GM18951 (cell line): Measurements from ENCODE around the gene OR2T34.
"Not testable (repeated sequence)": the region's sequence is repeated elsewhere in the genome, so short reads cannot be mapped to it uniquely, and the experiment has no call there.

Experiments used
- POLR2A ChIP-seq: IDR thresholded peaks from 4 replicates; pipeline ENCODE4 v1.6.1; 2011; ENCODE audit warnings: mild to moderate bottlenecking; ENCODE audit not compliant: insufficient read length, insufficient read depth; ENCODE audit errors: extremely low read depth
- in situ Hi-C: fragments of 300-500 bp; cut with MboI; formaldehyde crosslinking; loops from one replicate; pipeline ENCODE4 v1.12.0; 2022; ENCODE audit warnings: low sequenced_read_pairs, mixed read lengths, inconsistent platforms; ENCODE audit not compliant: unreplicated experiment

Gene OR2T34

DNA sequence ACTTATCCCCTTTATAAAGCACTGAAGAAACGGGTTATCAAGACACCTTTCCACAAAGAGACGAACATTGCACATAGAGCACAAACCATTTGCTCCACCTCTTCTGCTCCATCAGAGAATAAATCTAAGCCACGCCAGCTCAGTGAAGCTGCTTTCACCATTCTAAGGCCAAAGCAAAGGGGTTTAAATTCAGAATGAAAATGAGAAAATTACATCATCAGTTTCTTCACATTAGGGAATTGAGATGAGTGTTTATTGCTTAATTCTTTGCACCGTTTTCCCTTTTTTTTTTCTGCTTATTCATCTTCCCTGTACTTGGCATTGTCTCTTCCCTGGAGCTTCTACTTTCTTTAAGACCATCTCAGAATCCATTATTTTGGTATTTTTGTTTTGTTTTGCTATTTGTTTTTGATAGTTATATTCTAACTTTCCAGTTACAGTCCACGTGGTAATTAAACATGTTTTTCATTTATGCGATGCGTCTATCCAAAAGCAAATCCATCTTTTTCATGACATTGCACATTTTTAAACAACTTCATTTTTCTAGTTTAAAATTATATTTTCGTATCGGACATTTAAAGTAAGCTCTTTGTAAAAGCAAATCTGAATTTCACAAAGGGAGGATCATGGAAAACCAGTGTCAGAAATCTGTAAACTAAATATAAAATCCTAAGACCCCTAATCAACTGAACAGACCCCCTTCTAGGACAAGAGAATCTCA, 1.9 kb upstream of the OR2T34 start:
- in situ Hi-C loops, result no loop called here
- no peak for TF ChIP-seq POLR2A

DNA sequence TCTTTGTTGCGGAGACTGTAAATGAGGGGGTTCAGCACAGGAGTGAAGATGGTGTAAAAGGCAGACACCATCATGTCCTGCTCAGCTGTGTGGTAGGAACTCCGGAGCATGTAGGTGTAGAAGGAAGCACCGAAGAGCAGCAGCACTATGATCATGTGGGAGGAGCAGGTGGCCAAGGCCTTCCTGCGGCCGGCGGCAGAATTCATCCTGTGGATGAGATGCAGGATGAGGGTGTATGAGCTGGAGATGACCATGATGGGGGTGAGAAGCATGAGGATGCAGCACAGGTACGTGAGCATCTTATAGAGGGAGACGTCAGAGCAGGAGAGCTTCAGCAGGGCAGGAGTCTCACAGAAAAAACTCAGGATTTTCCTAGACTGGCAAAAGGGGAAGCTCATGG, 701 bp downstream of the OR2T34 start:
- in situ Hi-C loops, result not testable (repeated sequence)

DNA sequence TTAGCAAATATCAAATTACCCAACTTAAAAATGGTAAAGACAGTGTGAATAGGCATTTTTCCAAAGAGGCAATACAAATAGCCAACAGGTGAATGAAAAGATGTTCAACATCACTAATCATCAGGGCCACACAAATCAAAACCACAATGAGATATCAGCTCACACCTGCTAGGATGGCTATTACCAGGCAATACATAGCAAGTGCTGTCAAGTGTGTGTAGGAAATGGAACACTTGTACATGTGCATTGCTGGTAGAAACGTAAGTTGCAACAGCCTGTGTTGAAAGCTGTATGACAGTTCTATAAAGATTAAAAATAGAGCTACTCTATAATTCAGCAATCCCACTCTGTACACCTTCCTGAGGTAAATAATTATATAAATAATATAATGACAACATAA, 2.5 kb downstream of the OR2T34 start:
- in situ Hi-C loops, result not testable (repeated sequence)

DNA sequence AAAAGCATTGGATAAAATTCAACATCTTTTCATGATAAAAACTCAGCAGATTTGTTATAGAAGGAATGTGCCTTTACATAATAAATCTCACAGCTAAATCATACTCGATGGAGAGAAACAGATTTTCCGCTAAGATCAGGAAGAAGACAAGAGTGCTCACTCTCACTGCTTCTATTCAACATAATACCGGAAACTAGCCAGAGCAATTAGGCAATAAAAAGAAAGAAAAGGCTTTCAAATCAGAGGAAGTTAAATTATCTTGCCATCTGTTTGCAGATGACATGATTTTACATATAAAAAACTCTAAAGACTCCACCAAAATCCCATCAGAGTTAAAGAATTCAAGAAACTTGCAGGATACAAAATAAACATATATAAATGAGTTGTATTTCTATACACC, 3.7 kb downstream of the OR2T34 start:
- in situ Hi-C loops, result not testable (repeated sequence)

DNA sequence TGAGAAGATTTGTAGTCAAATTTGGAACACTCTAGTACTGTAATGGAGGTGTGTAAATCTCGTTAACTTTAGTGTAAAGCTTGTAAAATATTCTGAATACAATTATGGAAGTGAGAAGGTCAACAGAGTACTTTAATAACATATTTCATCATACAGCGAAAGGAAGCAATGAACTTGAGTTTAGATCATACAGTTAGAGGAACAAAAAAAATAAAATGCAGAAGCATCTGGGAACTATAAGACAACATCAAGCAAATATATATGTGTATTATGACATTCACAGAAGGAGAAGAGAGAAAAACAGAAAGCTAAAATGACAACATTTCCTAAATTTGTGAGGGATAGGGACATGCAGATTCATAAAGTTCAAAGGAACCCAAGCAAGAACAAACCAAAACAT, 5.5 kb downstream of the OR2T34 start:
- in situ Hi-C loops, result loop anchor here (5.0 kb wide), 1 partner anchor 92 kb away; no protein-coding TSS in a partner anchor

DNA sequence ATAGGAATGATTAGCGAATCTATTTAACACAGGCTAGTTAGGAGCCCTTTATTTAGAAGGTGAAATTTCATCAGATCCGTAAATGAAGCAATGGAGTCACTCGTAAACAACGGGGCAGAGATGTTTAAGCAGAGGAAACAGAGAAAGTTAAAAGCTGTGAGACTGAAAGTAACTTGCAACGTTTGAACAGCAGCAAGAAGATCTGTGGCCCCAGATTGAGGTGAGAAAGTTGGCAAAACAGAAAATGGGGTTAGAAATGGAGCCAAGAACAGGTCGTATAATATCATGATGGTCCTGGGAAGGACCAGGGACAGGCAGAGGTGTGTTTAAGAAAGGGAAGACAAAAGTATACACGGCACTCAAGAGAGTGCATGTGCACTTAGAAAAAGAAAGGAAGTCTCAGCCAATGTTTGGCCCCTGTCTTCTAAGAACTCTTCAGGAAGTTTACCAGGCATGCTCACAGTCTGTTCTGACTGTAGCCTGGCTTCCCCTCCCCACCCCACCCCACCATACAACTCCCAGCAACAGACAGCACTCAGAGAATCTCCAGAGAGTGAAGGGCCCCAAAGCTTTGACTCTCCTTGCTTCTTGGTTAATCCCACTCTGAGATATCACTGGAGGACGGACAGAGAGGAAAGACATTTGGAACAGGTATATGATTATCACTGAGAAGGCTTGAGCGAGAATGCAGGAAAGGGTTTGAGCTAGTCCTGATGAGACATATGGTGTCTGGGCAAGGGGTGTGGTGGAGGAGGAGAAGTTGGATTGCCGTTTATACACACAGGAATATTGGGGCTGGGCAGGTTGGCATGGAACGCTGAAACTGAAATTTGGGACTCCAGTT, 8.8 kb downstream of the OR2T34 start:
- in situ Hi-C loops, result loop anchor here (5.0 kb wide), 1 partner anchor 88 kb away; no protein-coding TSS in a partner anchor

DNA sequence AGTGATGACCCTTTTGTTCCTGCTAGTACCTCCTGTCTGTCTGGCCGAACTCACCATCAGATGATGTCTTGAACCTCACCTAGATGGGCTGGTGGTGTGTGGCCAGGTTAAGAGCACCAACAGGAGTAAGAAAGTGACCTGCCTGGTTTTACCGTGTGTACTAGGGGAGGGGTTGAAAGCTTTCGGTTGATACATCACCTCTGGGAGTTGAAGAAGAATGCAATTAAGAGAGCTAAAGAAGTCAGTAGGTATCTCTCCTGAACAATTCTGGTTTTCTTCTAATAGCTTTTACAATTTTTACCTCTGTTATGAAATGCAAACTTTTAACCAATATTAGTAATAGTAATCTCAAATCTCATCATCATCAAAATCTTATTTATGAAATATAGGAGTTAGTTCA, 11.9 kb downstream of the OR2T34 start, which contains the start of gene OR2T29:
TSS of gene OR2T29 (minus strand) at position 101 of the 400 bp plus-strand sequence. CDS start 3,281 bp downstream, outside the sequence.
- in situ Hi-C loops, result not testable (repeated sequence)

DNA sequence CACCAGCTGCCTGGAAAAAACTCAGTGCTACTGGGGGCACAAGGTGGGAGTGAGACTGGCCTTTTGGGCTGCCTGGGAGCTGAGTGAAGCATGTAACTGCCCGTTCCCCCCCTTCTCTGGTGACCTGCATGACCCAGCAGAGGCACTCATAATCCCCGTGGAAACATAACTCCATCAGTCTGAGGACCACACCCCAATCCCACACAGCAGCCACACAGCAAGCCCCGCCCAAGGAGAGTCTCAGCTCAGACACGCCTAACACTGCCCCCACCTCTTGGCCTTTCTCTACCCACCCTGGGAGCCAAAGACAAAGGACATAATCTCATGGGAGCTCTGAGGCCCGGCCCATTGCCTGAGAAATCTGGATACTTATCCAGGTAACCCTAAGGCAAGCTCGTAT, 23.5 kb downstream of the OR2T34 start:
- in situ Hi-C loops, result not testable (repeated sequence)

DNA sequence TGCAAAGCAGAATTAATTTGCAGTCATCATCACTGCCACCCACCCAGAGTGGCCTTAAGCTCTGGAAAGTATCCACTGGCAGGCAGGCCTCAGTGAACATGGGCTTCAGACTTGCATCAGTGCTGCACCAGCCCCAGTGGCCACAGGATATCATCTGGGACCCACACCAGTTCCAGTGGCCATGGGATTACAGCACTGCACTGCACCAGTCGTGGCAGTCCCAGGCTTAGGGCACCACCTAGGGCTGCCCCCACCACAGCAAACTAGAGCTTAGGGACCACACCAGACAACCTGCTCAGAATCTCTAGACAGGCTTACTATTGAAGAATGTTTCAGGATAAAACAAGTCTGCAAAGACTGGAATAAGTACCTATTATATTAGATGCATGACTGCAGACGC, 27.2 kb downstream of the OR2T34 start:
- in situ Hi-C loops, result not testable (repeated sequence)

DNA sequence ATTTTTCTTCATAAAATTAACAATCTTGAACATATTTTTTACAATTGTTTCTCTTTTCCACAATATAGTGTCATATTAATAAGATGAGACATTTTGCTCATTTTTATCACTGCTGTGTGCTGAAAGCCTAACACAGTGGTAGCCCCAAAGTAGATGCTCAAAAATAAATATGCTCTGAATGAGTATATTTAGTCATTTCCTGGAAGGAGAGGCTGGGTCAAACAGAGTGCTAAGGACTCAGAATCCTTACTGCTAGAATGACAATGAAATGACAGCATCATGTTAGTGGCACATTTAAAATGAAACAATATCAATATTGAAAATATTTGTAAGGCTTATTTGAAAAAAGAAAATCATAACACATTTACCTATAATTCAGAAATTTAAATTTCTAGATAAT, 37.1 kb downstream of the OR2T34 start:
- in situ Hi-C loops, result not testable (repeated sequence)
